ENCODE data around the gene SCNN1B.

DNA sequence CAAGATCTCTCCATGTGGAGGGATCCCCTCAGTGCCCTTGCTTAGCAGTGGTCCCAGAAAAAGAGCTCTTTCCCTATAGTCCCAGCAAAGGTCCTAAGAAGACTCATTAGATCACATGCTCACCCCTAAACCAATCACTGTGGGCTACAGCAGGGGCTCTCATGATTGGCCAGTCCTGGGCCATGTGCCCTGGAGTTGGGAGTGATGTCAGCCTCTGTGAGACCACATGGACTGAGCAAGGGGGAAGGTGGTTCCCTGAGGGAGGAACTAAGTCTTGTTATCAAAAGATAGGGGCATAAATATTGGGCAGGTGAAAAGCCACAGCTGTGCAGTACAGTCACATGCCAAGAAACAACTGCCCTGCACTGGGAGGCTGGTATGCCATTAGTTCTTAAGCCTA is 51.3 kb downstream of the SCNN1B start:
- TF ChIP-seq, protein P1, sequence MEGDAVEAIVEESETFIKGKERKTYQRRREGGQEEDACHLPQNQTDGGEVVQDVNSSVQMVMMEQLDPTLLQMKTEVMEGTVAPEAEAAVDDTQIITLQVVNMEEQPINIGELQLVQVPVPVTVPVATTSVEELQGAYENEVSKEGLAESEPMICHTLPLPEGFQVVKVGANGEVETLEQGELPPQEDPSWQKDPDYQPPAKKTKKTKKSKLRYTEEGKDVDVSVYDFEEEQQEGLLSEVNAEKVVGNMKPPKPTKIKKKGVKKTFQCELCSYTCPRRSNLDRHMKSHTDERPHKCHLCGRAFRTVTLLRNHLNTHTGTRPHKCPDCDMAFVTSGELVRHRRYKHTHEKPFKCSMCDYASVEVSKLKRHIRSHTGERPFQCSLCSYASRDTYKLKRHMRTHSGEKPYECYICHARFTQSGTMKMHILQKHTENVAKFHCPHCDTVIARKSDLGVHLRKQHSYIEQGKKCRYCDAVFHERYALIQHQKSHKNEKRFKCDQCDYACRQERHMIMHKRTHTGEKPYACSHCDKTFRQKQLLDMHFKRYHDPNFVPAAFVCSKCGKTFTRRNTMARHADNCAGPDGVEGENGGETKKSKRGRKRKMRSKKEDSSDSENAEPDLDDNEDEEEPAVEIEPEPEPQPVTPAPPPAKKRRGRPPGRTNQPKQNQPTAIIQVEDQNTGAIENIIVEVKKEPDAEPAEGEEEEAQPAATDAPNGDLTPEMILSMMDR (IDR thresholded peaks at IDR 0.05): peak in 1 of 7 experiments; percentile 6
- TF ChIP-seq POLR2A (IDR thresholded peaks at IDR 0.05): no peak

All from body of pancreas (tissue), 4 donors.